Cortex of kidney (tissue), 1 donor: ENCODE results near the gene XRCC2.
"Not testable (repeated sequence)": the region's sequence is repeated elsewhere in the genome, so short reads cannot be mapped to it uniquely, and the experiment has no call there.

ENCODE experiments used
- DNase-seq: peaks from one replicate; lab custom pipeline; 2025; lab: John Stamatoyannopoulos, UW

XRCC2 gene

GRCh38 chr7:152675759-152676636 is at the start of gene XRCC2:
Gene XRCC2, minus strand, starts transcription at chr7:152676141. Its CDS starts 62 bp downstream, at chr7:152676079.
- DNase-seq: peak; percentile 22

- DNase-seq: no peak
These were observed 47.4 kb upstream of the XRCC2 start for GRCh38 chr7:152723364-152723763.

DNA sequence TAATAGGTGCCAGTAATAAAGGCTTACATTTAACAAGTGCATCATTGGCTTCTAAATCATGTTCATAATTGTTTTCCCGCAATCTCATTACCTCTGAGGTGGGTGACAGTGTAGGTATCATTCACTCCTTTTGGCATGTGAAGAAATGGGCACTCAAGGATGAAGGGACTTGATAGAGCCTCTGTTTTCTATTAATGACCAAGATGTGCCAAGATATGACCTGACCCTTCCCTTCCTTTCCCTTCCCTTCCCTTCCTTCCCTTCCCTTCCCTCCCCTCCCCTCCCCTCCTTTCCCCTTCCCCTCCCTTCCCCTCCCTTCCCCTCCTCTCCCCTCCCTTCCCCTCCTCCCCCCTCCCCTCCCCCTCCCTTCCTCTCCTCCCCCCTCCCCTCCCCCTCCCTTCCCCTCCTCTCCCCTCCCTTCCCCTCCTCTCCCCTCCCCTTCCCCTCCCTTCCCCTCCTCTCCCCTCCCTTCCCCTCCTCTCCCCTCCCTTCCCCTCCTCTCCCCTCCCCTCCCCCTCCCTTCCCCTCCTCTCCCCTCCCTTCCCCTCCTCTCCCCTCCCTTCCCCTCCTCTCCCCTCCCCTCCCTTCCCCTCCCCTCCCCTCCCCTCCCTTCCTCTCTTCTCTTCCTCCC is 36.6 kb upstream of the XRCC2 start:
- not testable (repeated sequence) for DNase-seq

GRCh38 chr7:152711444-152711944 is 35.6 kb upstream of the XRCC2 start:
- no peak for DNase-seq

DNA sequence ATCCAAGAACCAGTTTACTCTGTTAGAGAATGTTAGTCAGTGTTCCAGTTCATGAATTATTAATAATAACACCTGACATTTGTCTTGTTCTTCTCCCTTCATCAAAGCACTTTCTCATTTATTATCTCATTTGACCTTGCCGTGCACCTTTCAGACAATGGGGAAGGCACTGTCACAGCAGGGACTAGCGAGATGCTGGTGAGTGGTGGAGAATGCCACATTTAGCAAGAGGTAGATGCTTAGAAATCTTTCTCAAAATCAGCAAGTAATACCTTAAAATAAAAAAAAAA is 34.2 kb upstream of the XRCC2 start:
- DNase-seq: no peak

GRCh38 chr7:152709287-152710152 is 33.6 kb upstream of the XRCC2 start:
- DNase-seq: no peak

DNA sequence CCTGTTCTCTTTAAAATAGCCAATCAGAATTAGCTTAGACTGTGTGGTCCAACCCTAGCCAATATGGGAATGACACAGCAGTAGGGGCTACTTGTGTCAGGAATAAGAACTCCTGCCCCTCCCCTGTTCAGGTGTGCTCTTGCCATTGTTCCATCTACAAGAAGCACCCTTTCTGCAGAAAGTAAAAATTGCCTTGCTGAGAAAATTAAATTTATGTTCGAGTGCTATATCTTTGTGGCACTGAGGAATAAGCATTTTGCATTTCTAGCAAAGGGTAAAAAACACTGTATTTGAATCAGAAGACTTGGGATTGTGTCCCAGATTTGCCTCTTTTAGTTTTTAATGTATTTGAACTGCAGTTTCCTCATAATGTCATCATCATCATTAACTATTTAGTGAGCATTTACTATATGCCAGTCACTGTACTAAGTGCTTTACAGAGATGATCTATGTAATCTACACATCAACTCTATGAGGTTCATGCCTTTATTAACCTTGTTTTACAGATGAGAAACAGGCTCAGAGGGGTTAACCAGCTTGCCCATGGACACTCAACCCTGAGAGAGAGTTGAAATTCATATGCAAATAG is 28.9 kb upstream of the XRCC2 start:
- DNase-seq: no peak

DNA sequence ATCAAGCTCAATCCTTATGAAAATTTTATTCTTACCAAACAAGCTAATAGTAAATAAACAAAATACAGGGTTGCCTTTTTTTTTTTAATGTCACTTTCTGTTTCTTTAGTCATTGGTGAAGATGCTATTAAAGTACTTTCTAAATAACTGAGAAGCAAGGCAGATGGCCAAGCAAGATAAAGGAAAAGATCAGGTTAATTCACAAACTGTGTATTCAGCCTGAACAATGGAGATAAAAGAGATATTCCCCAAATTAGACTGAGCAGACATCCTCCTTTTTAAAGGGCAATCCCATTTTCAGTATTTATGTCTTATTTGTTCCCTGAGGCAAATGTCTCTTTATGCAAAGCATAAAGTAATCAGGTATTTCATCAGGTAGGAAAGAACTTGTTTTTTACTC is 23.1 kb upstream of the XRCC2 start:
- DNase-seq: no peak

DNA sequence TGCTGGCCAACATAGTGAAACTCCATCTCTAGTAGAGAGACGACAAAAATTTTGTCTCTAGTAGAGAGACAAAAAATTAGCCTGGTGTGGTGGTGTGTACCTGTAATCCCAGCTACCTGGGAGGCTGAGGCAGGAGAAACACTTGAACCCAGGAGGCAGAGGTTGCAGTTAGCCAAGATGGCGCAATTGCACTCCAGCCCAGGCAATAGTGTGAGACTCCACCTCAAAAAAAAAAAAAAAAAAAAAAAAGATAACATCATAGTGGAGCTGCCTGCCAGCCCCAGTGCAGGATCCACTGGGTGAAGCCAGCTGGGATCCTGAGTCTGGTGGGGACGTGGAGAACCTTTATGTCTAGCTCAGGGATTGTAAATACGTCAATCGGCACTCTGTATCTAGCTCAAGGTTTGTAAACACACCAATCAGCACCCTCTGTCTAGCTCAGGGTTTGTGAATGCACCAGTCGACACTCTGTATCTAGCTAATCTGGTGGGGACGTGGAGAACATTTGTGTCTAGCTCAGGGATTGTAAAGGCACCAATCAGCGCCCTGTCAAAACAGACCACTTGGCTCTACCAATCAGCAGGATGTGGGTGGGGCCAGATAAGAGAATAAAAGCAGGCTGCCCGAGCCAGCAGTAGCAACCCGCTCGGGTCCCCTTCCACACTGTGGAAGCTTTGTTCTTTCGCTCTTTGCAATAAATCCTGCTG is 21.5 kb upstream of the XRCC2 start:
- DNase-seq: not testable (repeated sequence)

DNA sequence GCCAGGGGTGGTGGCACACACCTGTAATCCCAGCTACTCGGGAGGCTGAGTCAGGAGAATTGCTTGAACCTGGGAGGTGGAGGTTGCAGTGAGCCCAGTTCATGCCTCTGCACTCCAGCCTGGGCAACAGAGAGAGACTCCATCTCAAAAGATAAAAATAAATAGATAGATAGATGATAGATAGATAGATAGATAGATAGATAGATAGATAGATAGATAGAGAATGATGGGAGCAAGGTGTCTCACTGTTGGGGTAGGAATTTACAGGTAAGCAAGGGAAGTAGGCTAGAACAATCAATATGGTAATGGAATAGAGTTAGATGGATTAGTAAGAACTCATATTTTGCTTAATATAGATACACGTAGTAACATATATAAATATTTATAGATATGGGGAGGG is 16.3 kb upstream of the XRCC2 start:
- not testable (repeated sequence) for DNase-seq

DNA sequence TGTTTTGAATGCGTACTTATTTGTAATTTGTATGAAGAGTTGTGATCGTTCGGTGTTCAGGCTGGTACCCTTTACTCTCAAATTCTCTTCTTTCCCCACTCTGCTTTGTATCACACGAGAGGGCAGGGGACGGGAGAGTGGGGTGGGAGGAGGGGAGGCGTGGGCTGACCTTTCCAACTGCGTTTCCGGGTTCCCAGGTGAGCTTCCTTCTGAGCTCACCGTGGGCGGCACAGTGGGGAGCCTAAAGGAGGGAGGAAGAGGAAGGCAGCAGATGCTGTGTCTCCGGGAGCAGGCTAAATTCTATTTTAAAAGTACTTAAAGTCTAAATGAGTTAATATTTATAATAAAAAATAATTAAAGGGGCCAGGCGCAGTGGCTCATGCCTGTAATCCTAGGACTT is 7.4 kb upstream of the XRCC2 start:
- DNase-seq: no peak

DNA sequence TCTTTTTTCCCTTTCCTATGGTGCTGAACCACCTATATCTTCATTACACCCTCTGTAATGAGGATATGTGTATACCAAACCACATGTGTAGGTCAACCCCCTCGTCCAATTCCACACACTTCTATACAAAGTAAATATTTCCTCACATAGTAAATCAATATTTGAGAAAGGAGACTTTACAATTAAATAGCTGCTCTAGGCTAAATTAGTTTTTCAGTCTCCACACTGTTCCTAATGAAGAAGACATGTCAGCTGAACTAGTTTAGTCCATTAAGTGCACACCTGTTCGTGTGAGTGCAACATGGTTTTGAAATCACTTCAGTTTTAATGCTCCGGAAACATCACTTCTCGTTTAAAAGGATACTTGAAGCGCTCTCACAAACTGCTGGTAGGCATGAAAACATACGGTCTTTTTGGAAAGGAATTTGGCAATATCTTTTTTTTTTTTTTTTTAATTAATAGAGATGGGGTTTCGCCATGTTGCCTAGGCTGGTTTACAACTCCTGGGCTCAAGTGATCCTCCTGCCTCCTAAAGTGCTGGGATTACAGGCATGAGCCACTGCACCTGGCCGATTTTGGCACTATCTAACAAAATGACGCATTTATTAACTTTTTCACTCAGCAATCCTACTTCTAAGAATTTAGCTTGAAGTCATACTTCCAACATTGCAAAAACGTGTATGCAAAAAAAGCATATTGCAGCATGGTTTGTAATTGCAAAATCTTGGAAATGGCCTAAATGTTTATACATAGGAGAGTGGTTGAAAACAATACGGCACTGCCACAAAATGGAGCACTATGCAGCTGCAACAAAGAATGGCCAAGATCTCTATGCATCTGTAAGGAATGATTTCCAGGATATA is 2.1 kb upstream of the XRCC2 start:
- DNase-seq: no peak

DNA sequence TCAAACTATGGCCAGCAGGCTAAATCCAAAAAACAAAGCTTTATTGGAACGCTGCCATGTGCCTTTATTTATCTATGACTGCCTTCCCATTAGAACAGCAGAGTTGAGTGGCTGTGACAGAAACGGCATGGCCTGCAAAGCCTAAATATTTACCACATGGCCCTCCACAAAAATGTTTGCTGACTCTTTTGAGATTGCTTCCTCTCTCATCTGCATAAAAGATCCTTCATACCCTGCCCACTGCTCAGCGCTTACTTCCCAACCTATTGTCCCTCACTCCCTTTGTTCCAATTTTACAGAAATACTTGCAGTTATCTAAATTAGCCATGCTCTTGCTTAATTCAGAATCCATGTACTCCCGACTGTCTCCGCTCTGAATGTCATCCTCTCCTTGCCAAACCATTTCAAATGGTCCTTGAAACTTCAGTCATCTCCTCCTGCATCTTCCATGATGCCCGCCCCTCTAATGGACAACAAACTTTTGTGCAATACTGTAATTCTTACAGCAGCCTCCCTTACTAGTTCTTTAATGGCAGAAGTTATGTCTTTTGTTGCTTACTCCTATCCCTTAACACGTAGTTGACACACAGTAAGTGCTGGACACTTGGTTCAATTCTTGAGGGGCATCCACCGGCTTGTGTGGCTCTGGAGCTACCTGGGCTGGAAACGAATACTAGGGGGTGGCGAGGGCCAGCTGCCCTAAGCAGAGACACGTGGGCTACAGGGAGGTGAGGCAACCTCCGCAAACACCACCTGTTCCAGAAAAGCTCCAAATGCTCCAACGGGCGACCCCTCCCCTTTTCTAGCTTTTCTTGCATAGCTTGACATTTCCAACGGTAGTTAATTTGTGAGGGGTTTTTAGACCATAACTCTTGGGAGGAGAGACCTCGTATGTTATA is 832 bp downstream of the XRCC2 start:
- DNase-seq: no peak

DNA sequence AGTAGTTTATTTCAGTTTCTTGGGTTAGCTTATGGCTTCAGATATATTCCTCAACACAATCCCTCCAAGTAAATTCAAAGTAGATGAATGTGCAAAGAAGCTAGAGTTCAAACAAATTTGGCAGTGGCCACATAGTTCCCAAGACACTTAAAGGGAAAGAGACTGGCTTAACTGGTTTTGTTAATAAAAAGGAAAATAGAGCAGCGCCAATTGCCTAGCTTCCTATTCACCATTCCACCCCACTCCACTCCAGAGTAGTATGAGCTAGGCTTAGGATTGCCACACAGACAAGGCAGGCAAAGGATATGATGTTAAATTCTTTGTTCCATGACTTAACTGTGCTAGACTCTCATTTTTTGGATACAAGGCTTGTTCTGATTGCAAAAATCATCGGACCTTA is 2.0 kb downstream of the XRCC2 start:
- DNase-seq: no peak

GRCh38 chr7:152672626-152673025 is 3.3 kb downstream of the XRCC2 start:
- no peak for DNase-seq

DNA sequence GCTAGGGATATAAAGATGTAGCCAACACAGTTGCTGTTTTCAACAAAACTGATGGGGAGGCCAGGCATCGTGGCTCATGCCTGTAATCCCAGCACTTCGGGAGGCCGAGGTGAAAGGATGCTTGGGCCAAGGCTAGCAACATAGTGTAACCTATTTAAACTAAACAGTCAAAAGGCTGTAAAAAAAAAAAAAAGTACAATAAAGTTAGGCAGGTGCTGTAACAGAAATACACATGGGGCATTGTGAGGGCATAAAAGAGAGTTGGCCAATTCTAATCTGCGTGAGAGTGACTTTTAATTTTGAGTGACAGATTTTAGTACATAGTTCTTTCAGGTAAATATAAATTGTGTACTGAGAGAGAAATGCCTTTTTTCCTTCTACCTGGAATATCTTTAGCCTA is 6.2 kb downstream of the XRCC2 start:
- no peak for DNase-seq

- DNase-seq: no peak
These were observed 7.0 kb downstream of the XRCC2 start for GRCh38 chr7:152668975-152669374.

DNA sequence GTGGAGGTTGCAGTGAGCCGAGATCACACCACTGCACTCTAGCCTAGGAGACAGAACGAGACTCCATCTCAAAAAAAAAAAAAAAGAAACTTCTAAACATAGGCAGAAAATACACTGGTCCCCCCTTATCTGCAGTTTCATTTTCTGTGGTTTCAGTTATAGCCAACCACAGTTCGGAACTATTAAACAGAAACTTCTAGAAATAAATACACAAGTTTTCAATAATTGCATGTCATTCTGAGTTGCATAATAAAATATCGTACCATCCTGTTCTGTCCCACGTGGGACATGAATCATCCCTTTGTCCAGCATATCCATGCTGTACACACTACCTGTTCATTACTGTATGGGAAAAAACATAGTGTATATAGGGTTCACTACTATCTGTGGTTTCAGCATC is 8.0 kb downstream of the XRCC2 start:
- no peak for DNase-seq

- DNase-seq: no peak
These were observed 9.9 kb downstream of the XRCC2 start for GRCh38 chr7:152666078-152666477.
